H1 (cell line): Measurements from ENCODE around the gene TMEM50A. TPM values are rescaled to one million over a fixed set of nuclear protein-coding genes. Genes with fewer than 3 reads are reported as not detected.

Experiments
- CTCF ChIA-PET: fragments of 300-600 bp; sonication (Branson Sonifier 250); formaldehyde crosslinking; loops from one replicate; lab custom pipeline; 2021; ENCODE audit not compliant: partially characterized antibody; lab: Charles Lee
- POLR2A ChIA-PET: fragments of 300-600 bp; sonication (Branson Sonifier 250); formaldehyde crosslinking; loops from one replicate; lab custom pipeline; 2021; ENCODE audit warnings: inconsistent platforms; ENCODE audit not compliant: partially characterized antibody; lab: Charles Lee
- DNase-seq, 2 experiments: peaks; one replicate each; pipeline versions ENCODE4 v3.0.0 to v3.0.0-alpha.2; 2010 to 2022; ENCODE audit warnings: low spot score in 2 of 2, low read depth in 1 of 2, mixed read lengths in 1 of 2
- FAIRE-seq: peaks from 2 replicates; lab custom pipeline; 2011; peaks lifted over from hg19 to GRCh38; lab: Jason Lieb, UNC
- H2AFZ ChIP-seq: 2 replicates; pipeline ENCODE4 v1.8.1; 2012; ENCODE audit warnings: low read length, inconsistent platforms
- H2AK5ac ChIP-seq: 2 replicates; pipeline ENCODE4 v1.6.1; 2013; ENCODE audit warnings: low read depth, low read length
- H2BK120ac ChIP-seq: replicated peaks from 2 replicates; pipeline ENCODE3; 2013; ENCODE audit warnings: low read depth, low read length, inconsistent platforms
- H2BK12ac ChIP-seq: 2 replicates; pipeline ENCODE4 v1.6.1; 2013; ENCODE audit warnings: low read depth, low read length
- H2BK15ac ChIP-seq: 2 replicates; pipeline ENCODE4 v1.6.1; 2013; ENCODE audit warnings: low read length
- H2BK20ac ChIP-seq: 2 replicates; pipeline ENCODE4 v1.6.1; 2013; ENCODE audit warnings: low read length
- H2BK5ac ChIP-seq: 2 replicates; pipeline ENCODE4 v1.6.1; 2013; ENCODE audit warnings: low read depth, low read length
- H3K14ac ChIP-seq: 2 replicates; pipeline ENCODE4 v1.6.1; 2013; ENCODE audit warnings: inconsistent platforms; ENCODE audit not compliant: insufficient read length
- H3K18ac ChIP-seq: 2 replicates; pipeline ENCODE4 v1.6.1; 2013; ENCODE audit warnings: low read length; ENCODE audit errors: extremely low read depth
- H3K23ac ChIP-seq: 2 replicates; pipeline ENCODE4 v1.6.1; 2013; ENCODE audit warnings: inconsistent platforms; ENCODE audit not compliant: insufficient read length
- H3K23me2 ChIP-seq: 2 replicates; pipeline ENCODE4 v1.6.1; 2013; ENCODE audit warnings: low read depth, low read length
- H3K27ac ChIP-seq: 2 replicates; pipeline ENCODE4 v1.6.1; 2011; ENCODE audit warnings: low read depth, low read length, inconsistent platforms
- H3K27me3 ChIP-seq, 4 experiments: replicated peaks in 1 of 4; 1 replicate in 1 of 4; 2 replicates in 3 of 4; pipeline versions ENCODE4 v1.6.1 to v1.8.1; 2011 to 2013; ENCODE audit warnings: low read length in 3 of 4, mild to moderate bottlenecking in 3 of 4, inconsistent platforms in 2 of 4, mixed read lengths in 2 of 4, moderate library complexity in 1 of 4; ENCODE audit not compliant: control insufficient read depth in 3 of 4, insufficient read depth in 3 of 4; ENCODE audit errors: extremely low read depth in 1 of 4
- H3K36me3 ChIP-seq, 4 experiments: 2 replicates each; pipeline versions ENCODE4 v1.6.1 to v1.8.1; 2011 to 2013; ENCODE audit warnings: mild to moderate bottlenecking in 4 of 4, low read length in 3 of 4, moderate library complexity in 2 of 4, control low read depth in 1 of 4, inconsistent platforms in 1 of 4; ENCODE audit not compliant: insufficient read depth in 4 of 4, control insufficient read depth in 2 of 4
- H3K4ac ChIP-seq: replicated peaks from 2 replicates; pipeline ENCODE3; 2013; ENCODE audit warnings: low read length, low read depth, mixed read lengths, inconsistent platforms; ENCODE audit not compliant: insufficient read length
- H3K4me1 ChIP-seq, 4 experiments: replicated peaks in 1 of 4; 1 replicate in 1 of 4; 2 replicates in 3 of 4; pipeline versions ENCODE4 v1.6.1 to v1.8.1; 2011 to 2013; ENCODE audit warnings: low read length in 3 of 4, inconsistent platforms in 2 of 4, mixed read lengths in 1 of 4; ENCODE audit not compliant: insufficient read depth in 4 of 4, control insufficient read depth in 3 of 4
- H3K4me2 ChIP-seq, 2 experiments: 2 replicates each; pipeline versions ENCODE4 v1.6.1 to v1.8.1; 2011 to 2013; ENCODE audit warnings: low read depth in 2 of 2, low read length in 2 of 2, control low read depth in 1 of 2, inconsistent platforms in 1 of 2, mild to moderate bottlenecking in 1 of 2; ENCODE audit not compliant: insufficient read depth in 1 of 2
- H3K4me3 ChIP-seq, 4 experiments: fragments of 200-600, 300-600 bp in 1 of 4; sonication (generic), shearing (Covaris generic), sonication (Bioruptor Twin) in 1 of 4; 2 replicates each; pipeline versions ENCODE4 v1.5.1 to v1.8.1; 2011 to 2016; ENCODE audit warnings: low read length in 4 of 4, low read depth in 3 of 4, control low read depth in 2 of 4, inconsistent platforms in 2 of 4, mild to moderate bottlenecking in 2 of 4, mixed read lengths in 1 of 4, moderate library complexity in 1 of 4; ENCODE audit not compliant: insufficient read depth in 2 of 4; ENCODE audit errors: extremely low read depth in 1 of 4
- H3K56ac ChIP-seq: replicated peaks from 2 replicates; pipeline ENCODE3; 2013; ENCODE audit warnings: low read depth, mild to moderate bottlenecking, mixed read lengths, low read length, inconsistent platforms; ENCODE audit not compliant: insufficient read length
- H3K79me1 ChIP-seq: 2 replicates; pipeline ENCODE4 v1.6.1; 2013; ENCODE audit warnings: low read depth, low read length, control low read depth
- H3K79me2 ChIP-seq, 2 experiments: 2 replicates each; pipeline versions ENCODE4 v1.6.1 to v1.8.1; 2012 to 2013; ENCODE audit warnings: low read length in 2 of 2, mild to moderate bottlenecking in 2 of 2, inconsistent platforms in 1 of 2; ENCODE audit not compliant: insufficient read depth in 2 of 2, control insufficient read depth in 1 of 2
- H3K9ac ChIP-seq, 4 experiments: replicated peaks in 1 of 4; 1 replicate in 1 of 4; 2 replicates in 3 of 4; pipeline versions ENCODE4 v1.6.1 to v1.8.1; 2011 to 2013; ENCODE audit warnings: low read depth in 3 of 4, low read length in 3 of 4, control low read depth in 2 of 4, mild to moderate bottlenecking in 2 of 4, moderate library complexity in 2 of 4, inconsistent platforms in 1 of 4; ENCODE audit errors: extremely low read depth in 1 of 4
- H3K9me3 ChIP-seq, 2 experiments: 2 replicates each; pipeline versions ENCODE4 v1.6.1 to v1.8.1; 2012 to 2013; ENCODE audit warnings: mild to moderate bottlenecking in 2 of 2, moderate library complexity in 2 of 2, control low read depth in 1 of 2, inconsistent platforms in 1 of 2, low read depth in 1 of 2, low read length in 1 of 2, mixed read lengths in 1 of 2; ENCODE audit not compliant: insufficient read depth in 2 of 2
- H4K20me1 ChIP-seq, 2 experiments: replicated peaks in 1 of 2; 2 replicates each; pipeline versions ENCODE3 to v1.8.1; 2011 to 2013; ENCODE audit warnings: inconsistent platforms in 2 of 2, low read length in 2 of 2, mild to moderate bottlenecking in 1 of 2; ENCODE audit not compliant: insufficient read depth in 2 of 2, control insufficient read depth in 1 of 2
- H4K5ac ChIP-seq: 2 replicates; pipeline ENCODE4 v1.6.1; 2013; ENCODE audit warnings: low read length, low read depth, mixed read lengths, inconsistent platforms; ENCODE audit not compliant: insufficient read length
- H4K8ac ChIP-seq: 2 replicates; pipeline ENCODE4 v1.8.0; 2013; ENCODE audit warnings: mild to moderate bottlenecking, moderate library complexity, low read length, inconsistent platforms; ENCODE audit not compliant: insufficient read depth; ENCODE audit errors: extremely low read depth
- H4K91ac ChIP-seq: replicated peaks from 2 replicates; pipeline ENCODE3; 2013; ENCODE audit warnings: low read length, mixed read lengths, inconsistent platforms; ENCODE audit not compliant: insufficient read length
- ASH2L ChIP-seq: fragments of 200-600, 300-600 bp; sonication (generic); IDR thresholded peaks from one replicate; pipeline ENCODE4 v1.7.1; 2017; ENCODE audit warnings: low read length
- CHD1 ChIP-seq: IDR thresholded peaks from 2 replicates; pipeline ENCODE4 v1.6.1; 2012; ENCODE audit warnings: low read depth, low read length, improper control_type of control experiment
- CREB1 ChIP-seq: IDR thresholded peaks from 2 replicates; pipeline ENCODE4 v1.6.1; 2012; ENCODE audit warnings: inconsistent platforms
- E2F6 ChIP-seq: IDR thresholded peaks from 2 replicates; pipeline ENCODE4 v1.6.1; 2012; ENCODE audit warnings: inconsistent platforms
- EZH2 ChIP-seq: fragments of 200-600 bp; sonication (generic); IDR thresholded peaks from 2 replicates; pipeline ENCODE4 v1.7.1; 2012; ENCODE audit warnings: low read depth, mild to moderate bottlenecking, moderate library complexity, low read length, inconsistent platforms; ENCODE audit not compliant: severe bottlenecking
- FOSL1 ChIP-seq: IDR thresholded peaks from 2 replicates; pipeline ENCODE4 v1.6.1; 2011; ENCODE audit warnings: mild to moderate bottlenecking, low read depth, low read length, moderate library complexity; ENCODE audit not compliant: insufficient read depth
- KDM4A ChIP-seq: IDR thresholded peaks from one replicate; pipeline ENCODE4 v1.7.1; 2012; ENCODE audit warnings: low read depth, mild to moderate bottlenecking, moderate library complexity, low read length, inconsistent platforms; ENCODE audit not compliant: severe bottlenecking
- MAFK ChIP-seq: IDR thresholded peaks from 2 replicates; pipeline ENCODE4 v1.6.1; 2012; ENCODE audit warnings: low read depth, mild to moderate bottlenecking, improper control_type of control experiment, low read length
- PHF8 ChIP-seq: fragments of 200-600 bp; sonication (generic); conservative IDR thresholded peaks from 2 replicates; pipeline ENCODE4 v1.7.1; 2012; ENCODE audit warnings: low read depth, mild to moderate bottlenecking, inconsistent platforms, low read length, moderate library complexity
- SIRT6 ChIP-seq: IDR thresholded peaks from one replicate; pipeline ENCODE4 v1.7.1; 2012; ENCODE audit warnings: low read length, inconsistent platforms
- SP1 ChIP-seq: IDR thresholded peaks from 2 replicates; pipeline ENCODE4 v1.6.1; 2011; ENCODE audit warnings: low read depth, low read length
- SP2 ChIP-seq: IDR thresholded peaks from 2 replicates; pipeline ENCODE4 v1.6.1; 2012; ENCODE audit warnings: mild to moderate bottlenecking, low read length, inconsistent platforms
- SP4 ChIP-seq: IDR thresholded peaks from 2 replicates; pipeline ENCODE4 v1.6.1; 2012; ENCODE audit warnings: low read length, inconsistent platforms
- SUZ12 ChIP-seq: fragments of 200-600 bp; sonication (generic); IDR thresholded peaks from 2 replicates; pipeline ENCODE4 v1.6.1; 2012; ENCODE audit warnings: mild to moderate bottlenecking, inconsistent platforms, low read length, moderate library complexity, mixed read lengths
- TAF7 ChIP-seq: optimal IDR thresholded peaks from 2 replicates; pipeline ENCODE3; 2011; ENCODE audit warnings: low read depth, mild to moderate bottlenecking, inconsistent platforms, low read length, moderate library complexity, borderline replicate concordance
- polyA plus RNA-seq, 7 experiments: library from polyadenylated mRNA; depleted of rRNA in 3 of 7; stranded (reverse) in 5 of 7; unstranded in 2 of 7; fragments of >200 nt in 5 of 7; fragments of 200-250 nt in 2 of 7; gene quantifications; 1 replicate in 5 of 7; 2 replicates in 1 of 7; 4 replicates in 1 of 7; pipeline versions ENCODE4 v1.2.1 to v1.2.3, GENCODE V29; 2011 to 2013; ENCODE audit warnings: missing spikeins in 2 of 7, mixed read lengths in 2 of 7
- total RNA-seq: library from RNA; stranded (reverse); fragmentation: NEBNext Ultra II Directional; extraction: Animal tissue kit (Norgen Biotek cat#: 25700); gene quantifications from 2 replicates; pipeline ENCODE4 v1.2.1, GENCODE V29; 2021
- TF ChIP-seq, protein P1 (sequence below): IDR thresholded peaks from 2 replicates; pipeline ENCODE4 v1.6.1; 2012; ENCODE audit warnings: inconsistent platforms

The TMEM50A gene
- total and polyA plus RNA-seq, 2 of the 8 experiments (the other 6 are each of a cell fraction or from before 2014, with no cell fraction given), result 98.6 to 111 TPM

- Histone ChIP-seq H2AFZ (no peak overlapping the region), H2BK5ac (no peak overlapping the region), H4K91ac (no peak overlapping the region), H2BK12ac (no peak overlapping the region), H4K5ac (no peak overlapping the region), H3K18ac (no peak overlapping the region), H3K9me3 (no peaks in the 10 kb centered on the region), H3K36me3 (peaks cover 12 to 53% (median 30%) of the 10 kb centered on the region in 4 experiments), H2BK120ac (no peak overlapping the region), H3K56ac (no peak overlapping the region), H3K23ac (no peak overlapping the region), H3K27me3 (no peaks in the 10 kb centered on the region), H3K4me2 (no peak overlapping the region), H3K79me1 (no peaks in the 10 kb centered on the region), H3K79me2 (no peaks in the 10 kb centered on the region), H3K14ac (no peak overlapping the region), H2AK5ac (no peak overlapping the region), H4K20me1 (peaks cover 0 to 3% of the 10 kb centered on the region in 2 experiments), H3K27ac (no peak overlapping the region), H4K8ac (no peak overlapping the region), H2BK20ac (no peak overlapping the region), H3K4ac (no peak overlapping the region), H3K9ac (no peak overlapping the region), H3K4me1 (no peaks in the 10 kb centered on the region), H3K4me3 (no peak overlapping the region), H3K23me2 (no peaks in the 10 kb centered on the region), H2BK15ac (no peak overlapping the region)
- ChIA-PET POLR2A (no interaction called here), CTCF (no interaction called here)
- DNase-seq (no peak), FAIRE-seq (no peak)
- TF ChIP-seq SP1, result no peak
- no peak for TF ChIP-seq SUZ12
- no peak for TF ChIP-seq SP2
- no peak for TF ChIP-seq PHF8
- TF ChIP-seq MAFK, result no peak
- no peak for TF ChIP-seq CREB1
- no peak for TF ChIP-seq TAF7
- TF ChIP-seq CHD1, result no peak
- no peak for TF ChIP-seq ASH2L
- TF ChIP-seq E2F6, result no peak
- TF ChIP-seq, protein P1, sequence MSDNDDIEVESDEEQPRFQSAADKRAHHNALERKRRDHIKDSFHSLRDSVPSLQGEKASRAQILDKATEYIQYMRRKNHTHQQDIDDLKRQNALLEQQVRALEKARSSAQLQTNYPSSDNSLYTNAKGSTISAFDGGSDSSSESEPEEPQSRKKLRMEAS, result no peak
- TF ChIP-seq EZH2, result no peak
- no peak for TF ChIP-seq SIRT6
- no peak for TF ChIP-seq FOSL1
- TF ChIP-seq KDM4A, result no peak
- TF ChIP-seq SP4, result no peak
Observed at GRCh38 chr1:25356441-25356840, 18.3 kb downstream of the TMEM50A start.
